HEK293 (cell line): ENCODE measurements around the gene AKAP8L.
A peak's percentile ranks its signal among the peaks of the same experiment; 100 is the strongest.

ENCODE experiments used
- CTCF ChIA-PET: fragments of 350-600 bp; formaldehyde crosslinking; extraction: SDS; loops from one replicate; lab custom pipeline; 2021; ENCODE audit warnings: antibody characterized with exemption; lab: Yijun Ruan, JAX
- POLR2A ChIA-PET: fragments of 300-600 bp; formaldehyde crosslinking; extraction: SDS; loops from one replicate; lab custom pipeline; 2020; ENCODE audit warnings: antibody characterized with exemption, inconsistent platforms; lab: Yijun Ruan, JAX
- H3K27ac ChIP-seq: fragments of 200-500 bp; sonication (Bioruptor generic); 2 replicates; pipeline ENCODE4 v1.5.1; 2014; ENCODE audit warnings: low read depth, low read length, control low read depth, inconsistent platforms; ENCODE audit errors: extremely low read depth
- H3K36me3 ChIP-seq, 2 experiments: fragments of 200-500 bp in 1 of 2; sonication (Bioruptor generic) in 1 of 2; 1 replicate in 1 of 2; 2 replicates in 1 of 2; pipeline ENCODE4 v1.5.1; 2014 to 2017; ENCODE audit warnings: inconsistent platforms in 2 of 2, low read length in 2 of 2; ENCODE audit not compliant: control insufficient read depth in 2 of 2, insufficient read depth in 1 of 2
- H3K4me1 ChIP-seq: fragments of 200-500 bp; sonication (Bioruptor generic); 2 replicates; pipeline ENCODE4 v1.5.1; 2014; ENCODE audit warnings: mild to moderate bottlenecking, low read length, inconsistent platforms; ENCODE audit not compliant: control insufficient read depth, insufficient read depth
- H3K4me3 ChIP-seq: 2 replicates; pipeline ENCODE4 v1.5.1; 2011; ENCODE audit warnings: low read depth, mild to moderate bottlenecking, control low read depth, low read length, moderate library complexity
- H3K9me3 ChIP-seq: fragments of 200-500 bp; sonication (Bioruptor generic); 2 replicates; pipeline ENCODE4 v1.5.1; 2014; ENCODE audit warnings: low read depth, low read length, inconsistent platforms; ENCODE audit not compliant: control insufficient read depth, insufficient read depth
- AEBP2 ChIP-seq: fragments of 450-650 bp; formaldehyde crosslinking; IDR thresholded peaks from 2 replicates; pipeline ENCODE4 v1.5.1; 2016; ENCODE audit warnings: missing biosample characterization, missing genetic modification characterization, borderline replicate concordance
- CTCF ChIP-seq: fragments of 450-650 bp; formaldehyde crosslinking; IDR thresholded peaks from 2 replicates; pipeline ENCODE4 v1.5.1; 2016; ENCODE audit warnings: missing biosample characterization, missing genetic modification characterization
- ELK4 ChIP-seq: IDR thresholded peaks from 2 replicates; pipeline ENCODE4 v1.6.1; 2011; ENCODE audit warnings: mild to moderate bottlenecking, low read depth, low read length, borderline replicate concordance
- KLF10 ChIP-seq: fragments of 450-650 bp; IDR thresholded peaks from 2 replicates; pipeline ENCODE4 v1.5.1; 2018; ENCODE audit warnings: missing biosample characterization, mild to moderate bottlenecking, missing genetic modification characterization
- RBAK ChIP-seq: fragments of 450-650 bp; formaldehyde crosslinking; IDR thresholded peaks from 2 replicates; pipeline ENCODE4 v1.5.1; 2016; ENCODE audit warnings: missing biosample characterization, missing genetic modification characterization
- SETDB1 ChIP-seq: IDR thresholded peaks from one replicate; pipeline ENCODE4 v1.6.1; 2017; ENCODE audit warnings: mild to moderate bottlenecking, low read length, moderate library complexity, mixed read lengths; ENCODE audit not compliant: insufficient read length
- SP2 ChIP-seq: fragments of 450-650 bp; formaldehyde crosslinking; IDR thresholded peaks from 2 replicates; pipeline ENCODE4 v1.5.1; 2016; ENCODE audit warnings: missing biosample characterization, missing genetic modification characterization
- SP7 ChIP-seq: fragments of 450-650 bp; formaldehyde crosslinking; IDR thresholded peaks from 2 replicates; pipeline ENCODE4 v1.5.1; 2016; ENCODE audit warnings: missing biosample characterization, missing genetic modification characterization
- YY2 ChIP-seq: fragments of 450-650 bp; formaldehyde crosslinking; IDR thresholded peaks from 2 replicates; pipeline ENCODE4 v1.5.1; 2016; ENCODE audit warnings: missing biosample characterization, missing genetic modification characterization
- ZBTB17 ChIP-seq: fragments of 450-650 bp; formaldehyde crosslinking; IDR thresholded peaks from 2 replicates; pipeline ENCODE4 v1.5.1; 2016; ENCODE audit warnings: missing biosample characterization, missing genetic modification characterization
- ZBTB21 ChIP-seq: fragments of 450-650 bp; formaldehyde crosslinking; IDR thresholded peaks from 2 replicates; pipeline ENCODE4 v1.5.1; 2017; ENCODE audit warnings: missing biosample characterization, missing genetic modification characterization
- ZBTB48 ChIP-seq: fragments of 450-650 bp; formaldehyde crosslinking; IDR thresholded peaks from 2 replicates; pipeline ENCODE4 v1.5.1; 2016; ENCODE audit warnings: missing biosample characterization, missing genetic modification characterization
- ZBTB7A ChIP-seq: fragments of 450-650 bp; formaldehyde crosslinking; IDR thresholded peaks from 2 replicates; pipeline ENCODE4 v1.5.1; 2016; ENCODE audit warnings: low read depth, missing biosample characterization, missing genetic modification characterization
- ZIC2 ChIP-seq: fragments of 450-650 bp; formaldehyde crosslinking; IDR thresholded peaks from 2 replicates; pipeline ENCODE4 v1.5.1; 2016; ENCODE audit warnings: missing biosample characterization, missing genetic modification characterization
- ZNF121 ChIP-seq: fragments of 450-650 bp; formaldehyde crosslinking; IDR thresholded peaks from 2 replicates; pipeline ENCODE4 v1.5.1; 2016; ENCODE audit warnings: missing biosample characterization, missing genetic modification characterization
- ZNF157 ChIP-seq: fragments of 450-650 bp; formaldehyde crosslinking; IDR thresholded peaks from 2 replicates; pipeline ENCODE4 v1.5.1; 2016; ENCODE audit warnings: missing biosample characterization, missing genetic modification characterization
- ZNF16 ChIP-seq: fragments of 450-650 bp; formaldehyde crosslinking; IDR thresholded peaks from 2 replicates; pipeline ENCODE4 v1.5.1; 2016; ENCODE audit warnings: low read depth, missing biosample characterization, missing genetic modification characterization
- ZNF18 ChIP-seq: fragments of 450-650 bp; formaldehyde crosslinking; IDR thresholded peaks from 2 replicates; pipeline ENCODE4 v1.5.1; 2016; ENCODE audit warnings: missing biosample characterization, missing genetic modification characterization
- ZNF184 ChIP-seq: fragments of 450-650 bp; IDR thresholded peaks from 2 replicates; pipeline ENCODE4 v1.5.1; 2018; ENCODE audit warnings: missing biosample characterization, mild to moderate bottlenecking, missing genetic modification characterization
- ZNF26 ChIP-seq: fragments of 450-650 bp; formaldehyde crosslinking; IDR thresholded peaks from 2 replicates; pipeline ENCODE4 v1.5.1; 2016; ENCODE audit warnings: missing biosample characterization, missing genetic modification characterization
- ZNF266 ChIP-seq: fragments of 450-650 bp; formaldehyde crosslinking; IDR thresholded peaks from 2 replicates; pipeline ENCODE4 v1.5.1; 2016; ENCODE audit warnings: missing biosample characterization, missing genetic modification characterization, low read depth
- ZNF274 ChIP-seq, 2 experiments: fragments of 200-500 bp in 1 of 2; fragments of 450-650 bp in 1 of 2; sonication (Bioruptor generic) in 1 of 2; formaldehyde crosslinking in 1 of 2; IDR thresholded peaks; 2 replicates each; pipeline versions ENCODE4 v1.5.1 to v1.6.1; 2014 to 2016; ENCODE audit warnings: borderline replicate concordance in 1 of 2, inconsistent platforms in 1 of 2, low read length in 1 of 2, missing biosample characterization in 1 of 2, missing genetic modification characterization in 1 of 2
- ZNF48 ChIP-seq: fragments of 450-650 bp; formaldehyde crosslinking; IDR thresholded peaks from 2 replicates; pipeline ENCODE4 v1.5.1; 2016; ENCODE audit warnings: missing biosample characterization, missing genetic modification characterization
- ZNF626 ChIP-seq: fragments of 450-650 bp; sonication (Bioruptor Pico); formaldehyde crosslinking; IDR thresholded peaks from 2 replicates; pipeline ENCODE4 v1.5.1; 2018; ENCODE audit warnings: missing biosample characterization, missing genetic modification characterization, inconsistent platforms
- ZNF658 ChIP-seq: fragments of 450-650 bp; formaldehyde crosslinking; IDR thresholded peaks from 2 replicates; pipeline ENCODE4; 2016; ENCODE audit warnings: missing biosample characterization, missing genetic modification characterization
- ZNF76 ChIP-seq: fragments of 450-650 bp; formaldehyde crosslinking; IDR thresholded peaks from 2 replicates; pipeline ENCODE4; 2016; ENCODE audit warnings: low read depth, missing biosample characterization, missing genetic modification characterization, borderline replicate concordance
- ZSCAN30 ChIP-seq: fragments of 450-650 bp; IDR thresholded peaks from 2 replicates; pipeline ENCODE4 v1.5.1; 2018; ENCODE audit warnings: missing biosample characterization, mild to moderate bottlenecking, missing genetic modification characterization, moderate library complexity
- ZSCAN4 ChIP-seq: fragments of 450-650 bp; formaldehyde crosslinking; IDR thresholded peaks from 2 replicates; pipeline ENCODE4 v1.5.1; 2017; ENCODE audit warnings: missing biosample characterization, missing genetic modification characterization

AKAP8L gene

GRCh38 chr19:15437355-15438123 is 18.8 kb upstream of the AKAP8L start:
- H3K4me3 ChIP-seq: no peak overlapping the region
- H3K9me3 ChIP-seq: no peaks in the 10 kb centered on the region
- POLR2A ChIA-PET: interaction anchor here (0.7 kb wide), 1 partner anchor 19 kb away, joined by 3 read pairs; the partner anchor contains the start of gene AKAP8L
- H3K36me3 ChIP-seq: no peaks in the 10 kb centered on the region
- H3K27ac ChIP-seq: no peak overlapping the region
- TF ChIP-seq ZNF658 (tag by site-specific recombination) (no peak), ZNF626 (tag by site-specific recombination) (no peak), ZNF266 (tag by site-specific recombination) (no peak), ZNF16 (tag by site-specific recombination) (no peak), SP7 (tag by site-specific recombination) (no peak), ZSCAN4 (tag by site-specific recombination) (peak; percentile 48; the same call in 1 of the 2 replicates), ZBTB17 (tag by site-specific recombination) (no peak), ZSCAN30 (tag by site-specific recombination) (no peak), ZBTB48 (tag by site-specific recombination) (0 out of 2 replicates have a peak, but pooled peaks have one; percentile 32), KLF10 (tag by site-specific recombination) (no peak), ZNF48 (tag by site-specific recombination) (no peak), CTCF (tag by site-specific recombination) (peak; percentile 52), ZNF76 (tag by site-specific recombination) (no peak), YY2 (tag by site-specific recombination) (no peak), ZNF157 (tag by site-specific recombination) (no peak), ZNF26 (tag by site-specific recombination) (no peak), ZNF184 (tag by site-specific recombination) (no peak), ZBTB21 (tag by site-specific recombination) (no peak), ZNF274 (IDR thresholded peaks at IDR 0.05; ENCODE audit: low read length) (no peak), ZNF274 (tag by site-specific recombination; IDR thresholded peaks at IDR 0.05; ENCODE audit: borderline replicate concordance) (no peak), AEBP2 (no peak), ZIC2 (tag by site-specific recombination) (peak; percentile 44), ZNF18 (tag by site-specific recombination) (no peak), ELK4 (no peak), SP2 (tag by site-specific recombination) (no peak), ZBTB7A (tag by site-specific recombination) (no peak), RBAK (tag by site-specific recombination) (no peak), ZNF121 (tag by site-specific recombination) (peak; percentile 96), SETDB1 (no peak)
- H3K4me1 ChIP-seq: no peaks in the 10 kb centered on the region
- CTCF ChIA-PET: interaction anchor here (0.7 to 1.1 kb wide), 3 partner anchors 18 to 118 kb away, joined by 4 to 9 read pairs (median 4); partner anchors contain the start of gene AKAP8L
